GM19372 (cell line): ENCODE measurements around the gene STAB2.

Experiments used
- ATAC-seq: cut with Tn5 transposase; IDR thresholded peaks from one replicate; pipeline ENCODE4 v1.9.1; 2021; ENCODE audit warnings: mild to moderate bottlenecking, low read depth, moderate library complexity; ENCODE audit not compliant: unreplicated experiment

Gene STAB2

GRCh38 chr12:103583008-103583407 is 4.1 kb upstream of the STAB2 start:
- ATAC-seq = no peak

- ATAC-seq = no peak
Observed at GRCh38 chr12:103586132-103586531, 941 bp upstream of the STAB2 start.

- ATAC-seq = no peak
Observed at GRCh38 chr12:103588680-103589079, 1.6 kb downstream of the STAB2 start.

- no peak for ATAC-seq
Observed at GRCh38 chr12:103589517-103589916, 2.4 kb downstream of the STAB2 start.

GRCh38 chr12:103590271-103590670 is 3.2 kb downstream of the STAB2 start:
- no peak for ATAC-seq

GRCh38 chr12:103596981-103597380 is 9.9 kb downstream of the STAB2 start:
- ATAC-seq = no peak

- no peak for ATAC-seq
Observed at GRCh38 chr12:103599274-103599673, 12.2 kb downstream of the STAB2 start.

- no peak for ATAC-seq
Observed at GRCh38 chr12:103600967-103601728, 14.1 kb downstream of the STAB2 start.

GRCh38 chr12:103620395-103620794 is 33.3 kb downstream of the STAB2 start:
- ATAC-seq = no peak

- ATAC-seq = no peak
Observed at GRCh38 chr12:103623716-103624115, 36.6 kb downstream of the STAB2 start.

- no peak for ATAC-seq
Observed at GRCh38 chr12:103626498-103626897, 39.4 kb downstream of the STAB2 start.

- no peak for ATAC-seq
Observed at GRCh38 chr12:103627189-103627855, 40.2 kb downstream of the STAB2 start.

GRCh38 chr12:103632554-103633216 is 45.6 kb downstream of the STAB2 start:
- ATAC-seq = peak; percentile 78

GRCh38 chr12:103634732-103635131 is 47.7 kb downstream of the STAB2 start:
- no peak for ATAC-seq

- no peak for ATAC-seq
Observed at GRCh38 chr12:103635419-103635818, 48.3 kb downstream of the STAB2 start.

GRCh38 chr12:103637021-103637420 is 49.9 kb downstream of the STAB2 start:
- ATAC-seq = no peak

GRCh38 chr12:103637429-103637828 is 50.4 kb downstream of the STAB2 start:
- ATAC-seq = no peak

- no peak for ATAC-seq
Observed at GRCh38 chr12:103639983-103640382, 52.9 kb downstream of the STAB2 start.

- ATAC-seq = no peak
Observed at GRCh38 chr12:103640410-103640809, 53.3 kb downstream of the STAB2 start.

- ATAC-seq = no peak
Observed at GRCh38 chr12:103640831-103641230, 53.8 kb downstream of the STAB2 start.

- ATAC-seq = no peak
Observed at GRCh38 chr12:103642240-103642864, 55.3 kb downstream of the STAB2 start.
